Measurements from ENCODE around the gene RPS28. TPM values are rescaled to one million over a fixed set of nuclear protein-coding genes. Genes with fewer than 3 reads are reported as not detected.

RPS28 gene
- total RNA-seq, 1 experiment from 2014 or later: 1,301 TPM

DNA sequence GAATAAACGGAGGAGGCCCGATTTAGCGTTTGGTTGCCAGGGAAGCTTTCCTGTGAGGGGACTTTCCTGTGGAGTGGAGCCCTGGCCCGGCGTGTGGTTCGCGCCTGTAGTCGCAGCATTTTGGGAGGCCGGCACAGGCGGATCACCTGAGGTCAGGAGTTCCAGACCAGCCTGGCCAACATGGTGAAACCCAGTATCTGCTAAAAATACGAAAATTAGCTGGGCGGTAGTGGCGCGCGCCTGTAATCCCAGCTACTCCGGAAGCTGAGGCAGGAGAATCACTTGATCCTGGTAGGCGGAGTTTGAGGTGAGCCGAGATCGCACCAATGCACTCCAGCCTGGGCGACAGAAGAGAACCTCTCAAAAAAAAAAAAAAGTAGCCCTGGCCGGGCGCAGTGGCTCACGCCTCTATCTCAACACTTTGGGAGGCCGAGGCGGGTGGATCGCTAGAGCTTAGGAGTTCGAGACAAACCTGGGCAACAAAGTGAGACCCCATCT is 14.8 kb downstream of the RPS28 start:
- Histone ChIP-seq H3K4me3 (ENCODE audit: low read depth, low read length, poor library complexity, severe bottlenecking) (peak overlapping the region; percentile 46), H3K27me3 (replicated peaks; ENCODE audit: insufficient read depth, low read depth, low read length, poor library complexity) (peaks cover 25% of the 10 kb centered on the region), H3K27ac (ENCODE audit: low read depth, low read length, poor library complexity, severe bottlenecking) (no peak overlapping the region), H3K36me3 (ENCODE audit: insufficient read depth, low read length, poor library complexity, severe bottlenecking) (no peaks in the 10 kb centered on the region), H3K4me1 (ENCODE audit: insufficient read depth, low read length, poor library complexity, severe bottlenecking) (no peaks in the 10 kb centered on the region), H3K9me3 (ENCODE audit: low read depth, low read length, poor library complexity, severe bottlenecking) (no peaks in the 10 kb centered on the region)
- no peak for TF ChIP-seq EZH2 (IDR thresholded peaks at IDR 0.05; ENCODE audit: borderline replicate concordance, low read depth, low read length, poor library complexity, severe bottlenecking)
- TF ChIP-seq, protein P1, sequence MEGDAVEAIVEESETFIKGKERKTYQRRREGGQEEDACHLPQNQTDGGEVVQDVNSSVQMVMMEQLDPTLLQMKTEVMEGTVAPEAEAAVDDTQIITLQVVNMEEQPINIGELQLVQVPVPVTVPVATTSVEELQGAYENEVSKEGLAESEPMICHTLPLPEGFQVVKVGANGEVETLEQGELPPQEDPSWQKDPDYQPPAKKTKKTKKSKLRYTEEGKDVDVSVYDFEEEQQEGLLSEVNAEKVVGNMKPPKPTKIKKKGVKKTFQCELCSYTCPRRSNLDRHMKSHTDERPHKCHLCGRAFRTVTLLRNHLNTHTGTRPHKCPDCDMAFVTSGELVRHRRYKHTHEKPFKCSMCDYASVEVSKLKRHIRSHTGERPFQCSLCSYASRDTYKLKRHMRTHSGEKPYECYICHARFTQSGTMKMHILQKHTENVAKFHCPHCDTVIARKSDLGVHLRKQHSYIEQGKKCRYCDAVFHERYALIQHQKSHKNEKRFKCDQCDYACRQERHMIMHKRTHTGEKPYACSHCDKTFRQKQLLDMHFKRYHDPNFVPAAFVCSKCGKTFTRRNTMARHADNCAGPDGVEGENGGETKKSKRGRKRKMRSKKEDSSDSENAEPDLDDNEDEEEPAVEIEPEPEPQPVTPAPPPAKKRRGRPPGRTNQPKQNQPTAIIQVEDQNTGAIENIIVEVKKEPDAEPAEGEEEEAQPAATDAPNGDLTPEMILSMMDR (conservative IDR thresholded peaks at IDR 0.05; ENCODE audit: low read depth, low read length): no peak
- intact Hi-C loops (cut with micrococcal nuclease; ENCODE audit: unreplicated experiment): no loop called here
- CTCF ChIA-PET: no interaction called here
- POLR2A ChIA-PET (ENCODE audit: low non-redundant PET): no interaction called here
- DNase-seq (ENCODE audit: low spot score): no peak
- no TSS peak for BruUV-seq (replicated peaks)

DNA sequence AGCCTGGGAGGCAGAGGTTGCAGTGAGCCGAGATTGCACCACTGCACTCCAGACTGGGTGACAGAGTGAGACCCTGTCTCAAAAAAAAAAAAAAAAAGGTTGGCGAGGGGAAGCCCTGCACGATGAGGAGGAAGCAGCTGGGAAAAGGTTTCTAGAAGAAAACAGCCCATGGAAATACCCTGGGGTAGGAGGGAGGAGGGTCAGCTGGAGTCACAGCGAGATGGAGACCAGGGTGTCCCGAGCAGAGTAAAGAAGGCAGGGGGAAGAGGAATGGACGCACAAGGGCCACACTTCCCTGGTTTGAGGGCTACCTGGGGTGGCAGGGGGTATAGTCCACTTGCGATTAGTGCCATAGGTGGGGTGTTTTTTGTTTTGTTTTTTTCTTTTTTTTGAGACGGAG is 15.4 kb downstream of the RPS28 start:
- no peak for DNase-seq (ENCODE audit: low spot score)
- H3K4me3 ChIP-seq (ENCODE audit: low read depth, low read length, poor library complexity, severe bottlenecking): no peak overlapping the region
- H3K36me3 ChIP-seq (ENCODE audit: insufficient read depth, low read length, poor library complexity, severe bottlenecking): no peaks in the 10 kb centered on the region
- peaks cover 25% of the 10 kb centered on the region for H3K27me3 ChIP-seq (replicated peaks; ENCODE audit: insufficient read depth, low read depth, low read length, poor library complexity)
- no TSS peak for BruUV-seq (replicated peaks)
- ChIA-PET CTCF (no interaction called here), POLR2A (ENCODE audit: low non-redundant PET) (no interaction called here)
- intact Hi-C loops (cut with micrococcal nuclease; ENCODE audit: unreplicated experiment): no loop called here
- no peak for TF ChIP-seq EZH2 (IDR thresholded peaks at IDR 0.05; ENCODE audit: borderline replicate concordance, low read depth, low read length, poor library complexity, severe bottlenecking)
- TF ChIP-seq, protein P1 (conservative IDR thresholded peaks at IDR 0.05; ENCODE audit: low read depth, low read length): no peak
- no peak overlapping the region for H3K27ac ChIP-seq (ENCODE audit: low read depth, low read length, poor library complexity, severe bottlenecking)
- no peaks in the 10 kb centered on the region for H3K4me1 ChIP-seq (ENCODE audit: insufficient read depth, low read length, poor library complexity, severe bottlenecking)
- no peaks in the 10 kb centered on the region for H3K9me3 ChIP-seq (ENCODE audit: low read depth, low read length, poor library complexity, severe bottlenecking)

DNA sequence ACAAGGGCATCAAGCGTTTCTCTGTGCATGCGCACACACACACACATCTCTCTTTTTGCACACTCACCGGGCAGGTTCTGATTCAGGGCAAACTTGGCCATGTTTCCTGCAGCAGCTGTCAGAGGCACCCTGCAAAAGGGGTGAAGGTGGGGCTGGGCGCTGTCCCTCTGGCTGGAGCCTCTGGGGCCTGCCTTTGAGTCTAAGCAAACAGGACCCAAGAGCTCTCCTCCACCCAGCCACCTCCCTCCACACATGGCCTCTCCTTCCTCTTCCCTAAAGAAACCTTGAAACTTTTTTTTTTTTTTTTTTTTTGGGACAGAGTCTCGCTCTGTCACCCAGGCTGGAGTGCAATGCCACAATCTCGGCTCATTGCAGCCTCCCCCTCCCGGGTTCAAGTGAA is 16.4 kb downstream of the RPS28 start:
- no peak for TF ChIP-seq EZH2 (IDR thresholded peaks at IDR 0.05; ENCODE audit: borderline replicate concordance, low read depth, low read length, poor library complexity, severe bottlenecking)
- TF ChIP-seq, protein P1 (conservative IDR thresholded peaks at IDR 0.05; ENCODE audit: low read depth, low read length): no peak
- DNase-seq (ENCODE audit: low spot score): no peak
- ChIA-PET CTCF (no interaction called here), POLR2A (ENCODE audit: low non-redundant PET) (no interaction called here)
- no peak overlapping the region for H3K4me3 ChIP-seq (ENCODE audit: low read depth, low read length, poor library complexity, severe bottlenecking)
- H3K9me3 ChIP-seq (ENCODE audit: low read depth, low read length, poor library complexity, severe bottlenecking): no peaks in the 10 kb centered on the region
- H3K27ac ChIP-seq (ENCODE audit: low read depth, low read length, poor library complexity, severe bottlenecking): no peak overlapping the region
- H3K27me3 ChIP-seq (replicated peaks; ENCODE audit: insufficient read depth, low read depth, low read length, poor library complexity): peaks cover 25% of the 10 kb centered on the region
- H3K36me3 ChIP-seq (ENCODE audit: insufficient read depth, low read length, poor library complexity, severe bottlenecking): no peaks in the 10 kb centered on the region
- H3K4me1 ChIP-seq (ENCODE audit: insufficient read depth, low read length, poor library complexity, severe bottlenecking): no peaks in the 10 kb centered on the region
- intact Hi-C loops (cut with micrococcal nuclease; ENCODE audit: unreplicated experiment): no loop called here
- BruUV-seq (replicated peaks): no TSS peak
